WTC11 (cell line): Measurements from ENCODE around the gene DOCK7. TPM values are rescaled to one million over a fixed set of nuclear protein-coding genes. Genes with fewer than 3 reads are reported as not detected.

ENCODE experiments used
- ATAC-seq: fragments of 200-7000 bp; cut with Tn5 transposase; 2 replicates; pipeline ENCODE4 v1.10.0; 2021; ENCODE audit warnings: mild to moderate bottlenecking, moderate library complexity
- CTCF ChIA-PET: fragments of 300-600 bp; sonication (Branson Sonifier 250); formaldehyde crosslinking; loops from one replicate; lab custom pipeline; 2021; ENCODE audit warnings: antibody characterized with exemption; lab: Charles Lee
- POLR2A ChIA-PET: fragments of 350-600 bp; sonication (Branson Sonifier 250); formaldehyde crosslinking; loops from one replicate; lab custom pipeline; 2021; ENCODE audit warnings: antibody characterized with exemption; lab: Charles Lee
- DNase-seq: peaks from one replicate; pipeline ENCODE4 v3.0.0; 2021; ENCODE audit warnings: low spot score
- H3K27ac Mint-ChIP-seq: 2 replicates; pipeline ENCODE4 v1.8.0; 2021; ENCODE audit warnings: mixed read lengths
- H3K27me3 Mint-ChIP-seq: 2 replicates; pipeline ENCODE4 v1.8.0; 2021; ENCODE audit warnings: low read depth, mild to moderate bottlenecking, moderate library complexity, mixed read lengths
- H3K36me3 Mint-ChIP-seq: 2 replicates; pipeline ENCODE4 v1.8.0; 2021; ENCODE audit warnings: mixed read lengths
- H3K4me1 Mint-ChIP-seq: 2 replicates; pipeline ENCODE4 v1.8.0; 2022; ENCODE audit warnings: mixed read lengths
- H3K4me3 Mint-ChIP-seq: 2 replicates; pipeline ENCODE4 v1.8.0; 2021; ENCODE audit warnings: mild to moderate bottlenecking, moderate library complexity, mixed read lengths
- H3K9me3 Mint-ChIP-seq: 2 replicates; pipeline ENCODE4 v1.8.0; 2021; ENCODE audit warnings: mixed read lengths
- CBFB ChIP-seq: sonication (generic); formaldehyde crosslinking; IDR thresholded peaks from 2 replicates; pipeline ENCODE4 v1.8.1; 2022; ENCODE audit warnings: mild to moderate bottlenecking, low read depth, missing genetic modification reagents
- CDX4 ChIP-seq: fragments of 250-450 bp; sonication (Bioruptor Pico); IDR thresholded peaks from 2 replicates; pipeline ENCODE4 v1.9.0; 2021; ENCODE audit warnings: moderate library complexity, mild to moderate bottlenecking, inconsistent platforms, borderline replicate concordance
- CREB1 ChIP-seq: sonication (generic); formaldehyde crosslinking; IDR thresholded peaks from 2 replicates; pipeline ENCODE4 v1.8.0; 2023; ENCODE audit warnings: mild to moderate bottlenecking, missing genetic modification reagents
- CTCF ChIP-seq: fragments of 200-600 bp; IDR thresholded peaks from 2 replicates; pipeline ENCODE4 v1.8.0; 2022; ENCODE audit warnings: antibody characterized with exemption
- E2F4 ChIP-seq: sonication (generic); formaldehyde crosslinking; IDR thresholded peaks from 2 replicates; pipeline ENCODE4 v1.8.1; 2022; ENCODE audit warnings: low read depth, mild to moderate bottlenecking, moderate library complexity, missing genetic modification reagents, borderline replicate concordance
- E2F5 ChIP-seq: sonication (generic); formaldehyde crosslinking; IDR thresholded peaks from 2 replicates; pipeline ENCODE4 v1.8.1; 2022; ENCODE audit warnings: mild to moderate bottlenecking, moderate library complexity, missing genetic modification reagents
- EMX1 ChIP-seq: fragments of 250-450 bp; sonication (Bioruptor Pico); IDR thresholded peaks from 2 replicates; pipeline ENCODE4 v1.8.0; 2021; ENCODE audit warnings: mild to moderate bottlenecking
- FOXP1 ChIP-seq: sonication (generic); formaldehyde crosslinking; IDR thresholded peaks from 2 replicates; pipeline ENCODE4 v1.8.0; 2022; ENCODE audit warnings: missing genetic modification reagents, mild to moderate bottlenecking, moderate library complexity, borderline replicate concordance
- JUN ChIP-seq: sonication (generic); formaldehyde crosslinking; IDR thresholded peaks from 2 replicates; pipeline ENCODE4 v1.8.0; 2023; ENCODE audit warnings: mild to moderate bottlenecking, missing genetic modification reagents
- MXD4 ChIP-seq: fragments of 250-450 bp; sonication (Bioruptor Pico); IDR thresholded peaks from 2 replicates; pipeline ENCODE4 v1.8.0; 2021; ENCODE audit warnings: mild to moderate bottlenecking, moderate library complexity, borderline replicate concordance
- NFE2L1 ChIP-seq: sonication (generic); formaldehyde crosslinking; IDR thresholded peaks from 2 replicates; pipeline ENCODE4 v1.8.1; 2023; ENCODE audit warnings: missing genetic modification reagents
- NR2C2 ChIP-seq: sonication (generic); formaldehyde crosslinking; IDR thresholded peaks from 2 replicates; pipeline ENCODE4 v1.8.0; 2022; ENCODE audit warnings: mild to moderate bottlenecking, missing genetic modification reagents
- NR3C1 ChIP-seq: sonication (generic); formaldehyde crosslinking; conservative IDR thresholded peaks from 2 replicates; pipeline ENCODE4 v1.8.1; 2023; ENCODE audit warnings: low read depth, mild to moderate bottlenecking, missing genetic modification reagents
- SMAD4 ChIP-seq: sonication (generic); formaldehyde crosslinking; IDR thresholded peaks from 2 replicates; pipeline ENCODE4 v1.8.0; 2022; ENCODE audit warnings: mild to moderate bottlenecking, missing genetic modification reagents
- TEAD1 ChIP-seq: sonication (generic); formaldehyde crosslinking; IDR thresholded peaks from 2 replicates; pipeline ENCODE4 v1.8.0; 2022; ENCODE audit warnings: mild to moderate bottlenecking, missing genetic modification reagents
- ZBTB43 ChIP-seq: sonication (generic); formaldehyde crosslinking; IDR thresholded peaks from 2 replicates; pipeline ENCODE4 v1.8.1; 2023; ENCODE audit warnings: mild to moderate bottlenecking, missing genetic modification reagents
- ZNF121 ChIP-seq: sonication (generic); formaldehyde crosslinking; IDR thresholded peaks from 2 replicates; pipeline ENCODE4 v1.8.0; 2023; ENCODE audit warnings: missing genetic modification reagents
- ZNF232 ChIP-seq: sonication (generic); formaldehyde crosslinking; IDR thresholded peaks from 2 replicates; pipeline ENCODE4 v1.8.0; 2022; ENCODE audit warnings: mild to moderate bottlenecking, missing genetic modification reagents
- ZNF317 ChIP-seq: sonication (generic); formaldehyde crosslinking; IDR thresholded peaks from 2 replicates; pipeline ENCODE4 v1.8.1; 2023; ENCODE audit warnings: low read depth, mild to moderate bottlenecking, moderate library complexity, missing genetic modification reagents, borderline replicate concordance
- ZNF423 ChIP-seq: fragments of 250-450 bp; sonication (Bioruptor Pico); IDR thresholded peaks from 2 replicates; pipeline ENCODE4 v2.1.2; 2022; ENCODE audit warnings: mild to moderate bottlenecking, moderate library complexity
- ZNF512 ChIP-seq: sonication (generic); formaldehyde crosslinking; IDR thresholded peaks from 2 replicates; pipeline ENCODE4 v1.8.1; 2022; ENCODE audit warnings: missing genetic modification reagents, borderline replicate concordance
- ZNF671 ChIP-seq: fragments of 250-450 bp; sonication (Bioruptor Pico); IDR thresholded peaks from 2 replicates; pipeline ENCODE4 v1.8.0; 2021; ENCODE audit warnings: mild to moderate bottlenecking
- total RNA-seq: library from RNA; stranded (reverse); gene quantifications from 3 replicates; pipeline ENCODE4 v1.2.3, GENCODE V29; 2021
- TF ChIP-seq, protein P1 (sequence below): sonication (generic); formaldehyde crosslinking; IDR thresholded peaks from 2 replicates; pipeline ENCODE4 v1.8.1; 2022; ENCODE audit warnings: mild to moderate bottlenecking, missing genetic modification reagents, moderate library complexity, borderline replicate concordance

DOCK7 gene
- total RNA-seq, 1 experiment from 2014 or later = 34.2 TPM

- Mint-ChIP-seq H3K27me3 (no peaks in the 10 kb centered on the region), H3K4me1 (no peaks in the 10 kb centered on the region), H3K27ac (no peak overlapping the region), H3K4me3 (no peak overlapping the region), H3K9me3 (no peaks in the 10 kb centered on the region)
- ATAC-seq (no peak), DNase-seq (no peak)
- ChIA-PET POLR2A (no interaction called here), CTCF (no interaction called here)
- TF ChIP-seq ZNF512 (CRISPR knock-in tag) (no peak), FOXP1 (no peak), EMX1 (CRISPR knock-in tag) (no peak), MXD4 (CRISPR knock-in tag) (no peak), E2F5 (CRISPR knock-in tag) (no peak)
- TF ChIP-seq, all 79 proteins: peak for 0
- peaks cover 7% of the 10 kb centered on the region for H3K36me3 Mint-ChIP-seq
Measured at GRCh38 chr1:62494137-62494536, 194.0 kb downstream of the DOCK7 start.

- Mint-ChIP-seq H3K27me3 (no peaks in the 10 kb centered on the region), H3K4me1 (peaks cover 1% of the 10 kb centered on the region; the same call in 1 of the 2 replicates), H3K27ac (no peak overlapping the region), H3K4me3 (no peak overlapping the region), H3K9me3 (no peaks in the 10 kb centered on the region)
- no peak for DNase-seq
- ChIA-PET POLR2A (no interaction called here), CTCF (no interaction called here)
- TF ChIP-seq ZNF121 = no peak
- TF ChIP-seq FOXP1 = no peak
- no peak for TF ChIP-seq ZNF232 (CRISPR knock-in tag)
- TF ChIP-seq E2F4 = no peak
- TF ChIP-seq NFE2L1 (CRISPR knock-in tag) = no peak
- TF ChIP-seq ZNF317 (CRISPR knock-in tag) = no peak
- no peak for TF ChIP-seq ZNF423 (CRISPR knock-in tag)
- TF ChIP-seq NR3C1 (CRISPR knock-in tag) = no peak
- TF ChIP-seq CBFB (CRISPR knock-in tag) = no peak
- no peak for TF ChIP-seq JUN (CRISPR knock-in tag)
- no peak for TF ChIP-seq E2F5 (CRISPR knock-in tag)
- TF ChIP-seq, all 79 proteins: peak for 0
- H3K36me3 Mint-ChIP-seq = peaks cover 7% of the 10 kb centered on the region
- no peak for ATAC-seq
Measured at GRCh38 chr1:62493656-62494055, 194.5 kb downstream of the DOCK7 start.

GRCh38 chr1:62492521-62492920, 195.7 kb downstream of the DOCK7 start:
- Mint-ChIP-seq H3K9me3 (no peaks in the 10 kb centered on the region), H3K27ac (no peak overlapping the region), H3K4me1 (peaks cover 9% of the 10 kb centered on the region), H3K36me3 (peaks cover 7% of the 10 kb centered on the region), H3K4me3 (no peak overlapping the region), H3K27me3 (no peaks in the 10 kb centered on the region)
- POLR2A ChIA-PET = no interaction called here
- no peak for DNase-seq
- CTCF ChIA-PET = no interaction called here
- no peak for ATAC-seq
- TF ChIP-seq CDX4 (CRISPR knock-in tag) (no peak), E2F5 (CRISPR knock-in tag) (no peak), CTCF (no peak), ZNF671 (no peak), ZBTB43 (CRISPR knock-in tag) (no peak), NR2C2 (CRISPR knock-in tag) (no peak), SMAD4 (CRISPR knock-in tag) (no peak), CREB1 (CRISPR knock-in tag) (no peak), TEAD1 (CRISPR knock-in tag) (no peak)
- TF ChIP-seq, protein P1, sequence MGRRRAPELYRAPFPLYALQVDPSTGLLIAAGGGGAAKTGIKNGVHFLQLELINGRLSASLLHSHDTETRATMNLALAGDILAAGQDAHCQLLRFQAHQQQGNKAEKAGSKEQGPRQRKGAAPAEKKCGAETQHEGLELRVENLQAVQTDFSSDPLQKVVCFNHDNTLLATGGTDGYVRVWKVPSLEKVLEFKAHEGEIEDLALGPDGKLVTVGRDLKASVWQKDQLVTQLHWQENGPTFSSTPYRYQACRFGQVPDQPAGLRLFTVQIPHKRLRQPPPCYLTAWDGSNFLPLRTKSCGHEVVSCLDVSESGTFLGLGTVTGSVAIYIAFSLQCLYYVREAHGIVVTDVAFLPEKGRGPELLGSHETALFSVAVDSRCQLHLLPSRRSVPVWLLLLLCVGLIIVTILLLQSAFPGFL = no peak
